HEK293 (cell line): ENCODE data around the gene FMN1.

Source experiments
- BCL11A ChIP-seq: fragments of 450-650 bp; formaldehyde crosslinking; IDR thresholded peaks from 2 replicates; pipeline ENCODE4 v1.5.1; 2016; ENCODE audit warnings: low read depth, missing biosample characterization, missing genetic modification characterization
- KLF1 ChIP-seq: fragments of 450-650 bp; formaldehyde crosslinking; IDR thresholded peaks from 2 replicates; pipeline ENCODE4 v1.5.1; 2016; ENCODE audit warnings: missing biosample characterization, missing genetic modification characterization
- REPIN1 ChIP-seq: fragments of 450-650 bp; formaldehyde crosslinking; IDR thresholded peaks from 2 replicates; pipeline ENCODE4 v1.5.1; 2017; ENCODE audit warnings: missing biosample characterization, missing genetic modification characterization, low read depth
- ZNF169 ChIP-seq: fragments of 450-650 bp; formaldehyde crosslinking; IDR thresholded peaks from 2 replicates; pipeline ENCODE4 v1.5.1; 2016; ENCODE audit warnings: missing biosample characterization, missing genetic modification characterization
- ZNF18 ChIP-seq: fragments of 450-650 bp; formaldehyde crosslinking; IDR thresholded peaks from 2 replicates; pipeline ENCODE4 v1.5.1; 2016; ENCODE audit warnings: missing biosample characterization, missing genetic modification characterization
- ZNF211 ChIP-seq: fragments of 450-650 bp; formaldehyde crosslinking; IDR thresholded peaks from 2 replicates; pipeline ENCODE4 v1.5.1; 2016; ENCODE audit warnings: low read depth, missing biosample characterization, missing genetic modification characterization
- ZNF311 ChIP-seq: fragments of 450-650 bp; formaldehyde crosslinking; IDR thresholded peaks from 2 replicates; pipeline ENCODE4 v1.5.1; 2017; ENCODE audit warnings: missing biosample characterization, missing genetic modification characterization, borderline replicate concordance
- ZNF362 ChIP-seq: fragments of 450-650 bp; formaldehyde crosslinking; IDR thresholded peaks from 2 replicates; pipeline ENCODE4 v1.5.1; 2016; ENCODE audit warnings: missing biosample characterization, missing genetic modification characterization
- ZXDB ChIP-seq: fragments of 450-650 bp; formaldehyde crosslinking; IDR thresholded peaks from 2 replicates; pipeline ENCODE4 v1.5.1; 2016; ENCODE audit warnings: missing biosample characterization, missing genetic modification characterization
- TF ChIP-seq, protein P1 (sequence below): fragments of 450-650 bp; formaldehyde crosslinking; IDR thresholded peaks from 2 replicates; pipeline ENCODE4 v1.5.1; 2016; ENCODE audit warnings: missing biosample characterization, missing genetic modification characterization
- TF ChIP-seq, protein P2 (sequence below): fragments of 450-650 bp; formaldehyde crosslinking; IDR thresholded peaks from 2 replicates; pipeline ENCODE4 v1.5.1; 2016; ENCODE audit warnings: missing biosample characterization, missing genetic modification characterization

GRCh38 chr15:32908872-32909271 is 285.6 kb downstream of the FMN1 start:
- TF ChIP-seq ZNF18 (tag by site-specific recombination), result no peak
- TF ChIP-seq ZNF362 (tag by site-specific recombination), result no peak
- no peak for TF ChIP-seq ZNF169 (tag by site-specific recombination)
- no peak for TF ChIP-seq ZNF211 (tag by site-specific recombination)
- no peak for TF ChIP-seq ZNF311 (tag by site-specific recombination)
- TF ChIP-seq KLF1, result no peak
- TF ChIP-seq, protein P1, sequence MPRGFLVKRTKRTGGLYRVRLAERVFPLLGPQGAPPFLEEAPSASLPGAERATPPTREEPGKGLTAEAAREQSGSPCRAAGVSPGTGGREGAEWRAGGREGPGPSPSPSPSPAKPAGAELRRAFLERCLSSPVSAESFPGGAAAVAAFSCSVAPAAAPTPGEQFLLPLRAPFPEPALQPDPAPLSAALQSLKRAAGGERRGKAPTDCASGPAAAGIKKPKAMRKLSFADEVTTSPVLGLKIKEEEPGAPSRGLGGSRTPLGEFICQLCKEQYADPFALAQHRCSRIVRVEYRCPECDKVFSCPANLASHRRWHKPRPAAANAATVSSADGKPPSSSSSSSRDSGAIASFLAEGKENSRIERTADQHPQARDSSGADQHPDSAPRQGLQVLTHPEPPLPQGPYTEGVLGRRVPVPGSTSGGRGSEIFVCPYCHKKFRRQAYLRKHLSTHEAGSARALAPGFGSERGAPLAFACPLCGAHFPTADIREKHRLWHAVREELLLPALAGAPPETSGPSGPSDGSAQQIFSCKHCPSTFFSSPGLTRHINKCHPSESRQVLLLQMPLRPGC, result no peak
- TF ChIP-seq, protein P2, sequence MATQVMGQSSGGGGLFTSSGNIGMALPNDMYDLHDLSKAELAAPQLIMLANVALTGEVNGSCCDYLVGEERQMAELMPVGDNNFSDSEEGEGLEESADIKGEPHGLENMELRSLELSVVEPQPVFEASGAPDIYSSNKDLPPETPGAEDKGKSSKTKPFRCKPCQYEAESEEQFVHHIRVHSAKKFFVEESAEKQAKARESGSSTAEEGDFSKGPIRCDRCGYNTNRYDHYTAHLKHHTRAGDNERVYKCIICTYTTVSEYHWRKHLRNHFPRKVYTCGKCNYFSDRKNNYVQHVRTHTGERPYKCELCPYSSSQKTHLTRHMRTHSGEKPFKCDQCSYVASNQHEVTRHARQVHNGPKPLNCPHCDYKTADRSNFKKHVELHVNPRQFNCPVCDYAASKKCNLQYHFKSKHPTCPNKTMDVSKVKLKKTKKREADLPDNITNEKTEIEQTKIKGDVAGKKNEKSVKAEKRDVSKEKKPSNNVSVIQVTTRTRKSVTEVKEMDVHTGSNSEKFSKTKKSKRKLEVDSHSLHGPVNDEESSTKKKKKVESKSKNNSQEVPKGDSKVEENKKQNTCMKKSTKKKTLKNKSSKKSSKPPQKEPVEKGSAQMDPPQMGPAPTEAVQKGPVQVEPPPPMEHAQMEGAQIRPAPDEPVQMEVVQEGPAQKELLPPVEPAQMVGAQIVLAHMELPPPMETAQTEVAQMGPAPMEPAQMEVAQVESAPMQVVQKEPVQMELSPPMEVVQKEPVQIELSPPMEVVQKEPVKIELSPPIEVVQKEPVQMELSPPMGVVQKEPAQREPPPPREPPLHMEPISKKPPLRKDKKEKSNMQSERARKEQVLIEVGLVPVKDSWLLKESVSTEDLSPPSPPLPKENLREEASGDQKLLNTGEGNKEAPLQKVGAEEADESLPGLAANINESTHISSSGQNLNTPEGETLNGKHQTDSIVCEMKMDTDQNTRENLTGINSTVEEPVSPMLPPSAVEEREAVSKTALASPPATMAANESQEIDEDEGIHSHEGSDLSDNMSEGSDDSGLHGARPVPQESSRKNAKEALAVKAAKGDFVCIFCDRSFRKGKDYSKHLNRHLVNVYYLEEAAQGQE (tag by site-specific recombination), result no peak
- TF ChIP-seq BCL11A (tag by site-specific recombination), result no peak
- no peak for TF ChIP-seq ZXDB (tag by site-specific recombination)
- TF ChIP-seq REPIN1 (tag by site-specific recombination), result no peak
